Omental fat pad (tissue), 4 donors: ENCODE measurements around the gene THOP1. TPM values are rescaled to one million over a fixed set of nuclear protein-coding genes. Genes with fewer than 3 reads are reported as not detected.

Source experiments
- ATAC-seq: fragments of 150-250 bp; one replicate; pipeline ENCODE4 v1.9.1; 2016; ENCODE audit warnings: mild to moderate bottlenecking, moderate library complexity; ENCODE audit not compliant: low FRiP score
- DNase-seq: peaks from one replicate; pipeline ENCODE4 v3.0.0-alpha.2; 2019; ENCODE audit warnings: low spot score
- CTCF ChIP-seq, 3 donors: fragments of 450-650 bp; IDR thresholded peaks; one replicate each; pipeline ENCODE4 v1.5.1; 2016 to 2017; ENCODE audit warnings: antibody characterized with exemption in 3 of 3, mild to moderate bottlenecking in 3 of 3, moderate library complexity in 2 of 3
- total RNA-seq, 4 donors: library from RNA; depleted of rRNA; stranded (reverse); fragments of >200 nt; gene quantifications; one replicate each; pipeline ENCODE4 v1.1.0, GENCODE V29; 2016

The THOP1 gene
- total RNA-seq, 4 donors from 2014 or later, result 27.4 to 50.2 (median 31.9) TPM

GRCh38 chr19:2819540-2820111 is 34.3 kb downstream of the THOP1 start, which contains the start of gene ZNF554:
Gene ZNF554 (plus strand): TSS chr19:2819868. CDS start chr19:2820072, 204 bp downstream.
- ATAC-seq (peak; percentile 98), DNase-seq (peak; percentile 96)
- TF ChIP-seq CTCF (IDR thresholded peaks at IDR 0.05), result peak in 2 of 3 donors; percentile 3 to 91

- peak; percentile 21 for ATAC-seq
- no peak for DNase-seq
- TF ChIP-seq CTCF (IDR thresholded peaks at IDR 0.05), result no peak
Observed at GRCh38 chr19:2820112-2820702, 34.9 kb downstream of the THOP1 start.

- no peak for DNase-seq
Observed at GRCh38 chr19:2822846-2823245, 37.5 kb downstream of the THOP1 start.

GRCh38 chr19:2823646-2824045 is 38.3 kb downstream of the THOP1 start:
- ATAC-seq (no peak), DNase-seq (no peak)
- no peak for TF ChIP-seq CTCF (IDR thresholded peaks at IDR 0.05)

More at GRCh38 chr19:2822846-2823245, 37.5 kb downstream of the THOP1 start:
- no peak for ATAC-seq
- no peak for TF ChIP-seq CTCF (IDR thresholded peaks at IDR 0.05)

GRCh38 chr19:2824129-2824528 is 38.8 kb downstream of the THOP1 start:
- DNase-seq (no peak), ATAC-seq (no peak)
- no peak for TF ChIP-seq CTCF (IDR thresholded peaks at IDR 0.05)

- DNase-seq, result no peak
- ATAC-seq, result no peak
- no peak for TF ChIP-seq CTCF (IDR thresholded peaks at IDR 0.05)
Observed at GRCh38 chr19:2827022-2827421, 41.7 kb downstream of the THOP1 start.
